ENCODE data around the gene PTGES. TPM values are rescaled to one million over a fixed set of nuclear protein-coding genes. Genes with fewer than 3 reads are reported as not detected.
"Not testable (repeated sequence)": the region's sequence is repeated elsewhere in the genome, so short reads cannot be mapped to it uniquely, and the experiment has no call there.

Gene PTGES
- polyA plus RNA-seq, 4 donors, result 4.0 to 7.3 (median 4.6) TPM

DNA sequence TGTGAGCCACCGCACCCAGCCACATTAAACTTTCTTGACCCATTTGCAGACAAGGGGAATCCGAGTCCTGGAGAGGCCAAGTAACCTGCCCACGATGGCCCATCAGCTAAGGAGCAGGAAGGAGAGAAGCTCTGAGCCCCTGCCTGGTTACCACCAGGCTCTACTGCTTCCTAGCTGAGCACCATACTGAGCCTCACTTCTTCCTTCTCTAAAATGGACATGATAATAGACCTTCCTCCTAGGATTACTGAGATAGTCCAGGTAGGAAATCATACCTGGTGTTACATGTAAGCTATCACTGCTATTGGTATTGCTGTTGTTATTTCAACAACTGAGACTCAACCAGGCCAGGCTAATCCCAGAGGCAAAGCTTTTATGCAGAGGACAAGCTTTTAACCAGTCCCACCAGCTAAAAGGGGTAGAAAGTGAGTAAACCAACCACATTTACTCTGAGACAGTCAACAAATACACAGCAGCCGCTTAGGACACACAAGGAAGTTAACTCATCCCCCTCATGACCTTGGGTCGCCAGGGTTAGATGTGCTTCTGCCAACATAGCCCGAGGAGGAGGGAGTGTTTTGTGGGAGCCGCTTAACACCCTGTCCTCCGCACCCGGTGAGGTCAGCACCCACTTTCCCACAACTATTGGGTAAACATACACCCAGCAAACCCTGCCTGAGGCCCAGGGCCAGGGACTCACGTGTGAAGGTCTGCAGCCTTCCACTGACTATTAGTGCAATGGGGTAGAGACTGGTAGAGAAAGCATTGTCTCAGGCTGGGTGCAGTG is 20.6 kb upstream of the PTGES start:
- no peak for DNase-seq (ENCODE audit: low read depth in 4 of 4, low spot score in 2 of 4)

DNA sequence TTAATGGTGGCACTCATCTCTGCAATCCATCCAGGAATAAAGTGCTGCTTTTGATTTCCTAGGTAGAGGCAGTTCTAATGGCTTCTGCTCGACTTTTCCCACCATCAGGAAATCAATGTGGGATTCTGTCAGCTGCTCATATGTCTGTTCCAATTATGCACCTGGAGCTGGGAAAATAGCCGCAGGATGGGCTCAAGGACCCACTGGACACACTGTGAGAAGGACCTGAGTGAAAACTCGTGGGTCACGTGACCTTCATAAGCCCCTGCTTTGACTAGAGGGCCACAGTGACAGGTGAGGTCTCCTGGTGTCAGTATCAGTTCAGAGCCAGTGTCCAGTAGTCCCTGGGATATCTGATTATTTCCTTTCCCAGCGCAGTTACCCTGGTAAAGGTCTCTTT is 17.9 kb upstream of the PTGES start:
- DNase-seq (ENCODE audit: low read depth in 4 of 4, low spot score in 2 of 4), result no peak

DNA sequence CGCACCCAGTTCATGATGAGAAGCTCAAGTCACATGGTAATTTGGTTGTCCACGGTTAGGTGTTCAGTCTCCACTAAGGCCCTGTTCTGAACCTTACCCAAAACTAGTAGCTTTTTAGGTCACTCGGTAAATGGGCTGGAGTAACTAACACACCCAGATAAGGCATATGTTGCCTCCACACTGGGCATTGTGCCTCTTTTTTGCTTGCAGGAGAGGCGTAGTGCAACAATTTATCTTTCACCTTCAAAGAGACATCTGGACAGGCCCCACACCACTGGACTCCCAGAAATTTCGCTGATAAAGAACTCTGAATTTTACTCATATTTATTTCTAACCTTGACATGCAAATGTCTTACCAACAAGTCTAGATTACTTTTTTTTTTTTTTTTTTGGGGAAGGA is 16.8 kb upstream of the PTGES start:
- DNase-seq (ENCODE audit: low read depth in 4 of 4, low spot score in 2 of 4), result no peak

DNA sequence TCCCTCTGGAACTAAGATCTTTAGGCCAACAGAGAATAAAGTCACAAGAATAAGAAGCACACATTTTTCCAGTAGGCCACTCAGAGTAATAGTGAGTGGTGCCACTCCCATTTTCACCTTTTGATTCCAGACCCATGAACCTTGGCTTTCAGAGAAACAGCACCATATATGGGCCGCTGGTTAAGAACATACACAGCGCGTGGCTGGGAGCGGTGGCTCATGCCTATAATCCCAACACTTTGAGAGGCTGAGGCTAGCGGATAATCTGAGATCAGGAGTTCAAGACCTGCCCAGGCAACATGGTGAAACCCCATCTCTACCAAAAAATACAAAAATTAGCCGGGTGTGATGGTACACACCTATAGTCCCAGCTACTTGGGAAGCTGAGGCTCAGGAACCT is 15.6 kb upstream of the PTGES start:
- no peak for DNase-seq (ENCODE audit: low read depth in 4 of 4, low spot score in 2 of 4)

DNA sequence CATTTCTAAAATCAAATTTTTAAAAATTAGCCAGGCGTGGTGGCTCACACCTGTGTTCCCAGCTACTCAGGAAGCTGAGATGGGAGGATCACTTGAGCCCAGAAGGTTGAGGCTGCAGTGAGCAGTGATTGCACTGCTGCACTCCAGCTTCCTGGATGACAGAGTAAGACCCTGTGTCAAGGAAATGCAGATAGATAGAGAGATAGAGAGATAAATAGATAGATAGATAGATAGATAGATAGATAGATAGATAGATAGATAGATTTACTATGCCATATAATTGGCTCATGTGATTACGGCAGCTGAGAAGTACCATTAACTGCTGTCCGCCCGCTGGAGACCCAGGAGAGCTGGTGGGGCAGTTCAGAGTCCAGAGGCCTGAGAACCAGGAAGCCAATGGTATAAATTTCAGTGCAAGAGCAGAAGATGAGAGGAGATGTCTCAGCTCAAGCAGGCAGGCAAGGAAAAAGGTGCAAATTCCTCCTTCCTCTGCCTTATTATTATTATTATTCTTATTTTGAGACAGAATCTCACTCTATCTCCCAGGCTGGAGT is 13.0 kb upstream of the PTGES start:
- DNase-seq (ENCODE audit: low read depth in 4 of 4, low spot score in 2 of 4), result no peak

DNA sequence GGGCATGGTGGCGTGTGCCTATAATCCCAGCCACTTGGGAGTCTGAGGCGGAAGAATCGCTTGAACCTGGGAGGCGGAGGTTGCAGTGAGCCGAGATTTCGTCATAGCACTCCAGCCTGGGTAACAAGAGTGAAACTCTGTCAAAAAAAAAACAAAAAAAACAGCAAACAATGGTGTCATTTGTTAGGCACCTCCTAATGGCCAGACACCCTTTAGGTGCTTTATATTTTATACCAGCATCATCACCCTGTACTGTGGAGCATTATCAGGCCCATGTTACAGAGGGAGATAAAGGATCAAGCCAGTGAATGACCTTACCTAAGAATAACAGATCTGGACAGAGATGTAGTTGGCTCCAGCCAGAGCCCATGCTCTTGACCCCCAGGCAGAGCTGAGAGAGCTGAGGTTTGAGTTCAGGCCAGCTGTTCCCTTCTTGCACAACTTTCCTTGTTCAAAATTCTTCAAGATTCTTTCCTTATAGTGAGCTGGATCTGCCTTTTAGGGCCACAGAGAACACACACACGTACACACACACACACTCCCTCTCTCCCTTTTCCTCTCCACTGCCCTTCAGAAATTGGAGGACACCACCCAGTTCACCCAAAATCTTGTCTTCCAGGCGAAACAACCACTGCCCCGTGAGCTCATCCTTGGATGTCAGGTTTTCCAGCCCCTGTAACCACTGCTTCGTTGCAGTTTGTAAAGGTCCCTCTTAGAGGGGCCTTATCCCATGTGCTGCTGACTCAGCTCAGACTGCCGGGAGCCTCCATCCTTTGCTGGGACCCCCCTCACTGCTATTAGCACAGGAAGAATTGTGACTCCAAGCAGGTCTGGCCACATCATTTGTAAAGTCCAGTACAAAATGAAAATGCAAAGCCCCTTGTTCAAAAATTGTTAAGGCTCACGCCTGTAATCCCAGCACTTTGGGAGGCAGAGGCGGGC is 10.4 kb upstream of the PTGES start:
- no peak for DNase-seq (ENCODE audit: low read depth in 4 of 4, low spot score in 2 of 4)

DNA sequence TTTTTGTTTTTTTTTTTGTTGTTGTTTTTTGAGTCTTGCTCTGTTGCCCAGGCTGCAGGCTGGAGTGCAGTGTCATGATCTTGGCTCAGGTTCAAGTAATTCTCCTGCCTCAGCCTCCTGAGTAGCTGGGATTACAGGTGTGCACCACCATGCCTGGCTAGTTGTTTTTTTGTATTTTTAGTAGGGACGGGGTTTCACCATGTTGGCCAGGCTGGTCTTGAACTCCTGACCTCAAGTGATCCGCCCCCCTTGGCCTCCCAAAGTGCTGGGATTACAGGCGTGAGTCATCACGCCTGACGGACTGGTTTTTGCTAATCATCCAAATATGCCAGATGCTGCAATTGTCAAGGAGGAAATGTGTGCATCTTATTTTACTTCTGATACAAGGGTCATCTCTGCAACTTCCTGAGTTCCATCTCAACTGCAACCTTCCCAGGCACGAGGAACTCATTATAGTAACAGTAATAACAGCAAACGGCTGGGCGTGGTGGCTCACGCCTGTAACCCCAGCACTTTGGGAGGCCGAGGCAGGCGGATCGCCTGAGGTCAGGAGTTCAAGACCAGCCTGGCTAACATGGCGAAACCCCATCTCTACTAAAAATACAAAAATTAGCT is 9.6 kb upstream of the PTGES start:
- not testable (repeated sequence) for DNase-seq (ENCODE audit: low read depth in 4 of 4, low spot score in 2 of 4)

DNA sequence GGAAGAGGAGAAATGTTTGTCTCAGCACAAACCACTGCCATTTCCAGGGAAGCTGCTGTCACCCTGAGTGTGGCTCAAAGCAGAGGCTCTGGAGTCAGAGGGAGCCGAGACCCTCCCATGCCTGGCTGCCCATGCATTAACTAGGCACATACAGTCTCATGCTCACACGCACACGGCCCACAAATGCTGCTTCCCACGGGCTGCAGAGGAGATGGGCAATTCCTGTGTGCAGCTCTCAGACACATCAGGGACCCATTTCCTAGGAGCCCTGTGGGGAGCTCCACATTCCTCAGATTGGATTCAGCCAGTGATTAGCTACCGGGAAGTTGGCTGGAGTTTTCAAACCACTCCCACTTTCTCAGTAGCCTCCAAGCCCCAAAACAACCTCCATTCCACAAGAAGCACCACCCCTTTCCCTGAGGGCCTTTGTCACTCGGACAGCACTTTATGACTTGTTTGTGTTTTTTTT is 9.1 kb upstream of the PTGES start:
- DNase-seq (ENCODE audit: low read depth in 4 of 4, low spot score in 2 of 4), result no peak

DNA sequence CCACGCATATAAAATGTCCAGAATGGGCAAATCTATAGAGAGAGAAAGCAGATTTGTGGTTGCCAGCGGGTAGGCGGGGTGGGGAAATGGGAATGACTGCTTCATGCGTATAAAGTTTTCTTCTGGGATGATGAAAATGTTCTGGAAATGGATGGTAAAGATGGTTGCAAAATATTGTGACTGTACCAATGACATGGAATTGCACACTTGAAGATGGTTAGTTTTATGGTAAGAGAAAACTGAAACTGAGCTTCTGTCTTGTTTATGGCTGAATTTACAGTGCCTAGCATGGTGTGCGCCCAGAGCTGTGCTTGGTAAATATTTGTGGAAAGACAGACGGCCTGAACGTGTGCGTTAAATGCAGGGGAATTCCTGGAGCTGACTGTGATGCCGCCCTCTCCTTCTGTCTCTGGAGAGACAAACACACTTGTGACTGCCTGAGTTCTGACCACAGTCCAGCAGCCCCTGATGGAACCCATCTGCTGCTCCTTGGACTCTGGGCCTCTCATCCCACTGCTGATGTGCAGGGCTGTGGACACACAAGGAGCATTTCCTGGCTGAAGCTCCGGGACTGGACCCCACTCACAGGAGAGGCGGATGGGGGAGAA is 8.6 kb upstream of the PTGES start:
- no peak for DNase-seq (ENCODE audit: low read depth in 4 of 4, low spot score in 2 of 4)

DNA sequence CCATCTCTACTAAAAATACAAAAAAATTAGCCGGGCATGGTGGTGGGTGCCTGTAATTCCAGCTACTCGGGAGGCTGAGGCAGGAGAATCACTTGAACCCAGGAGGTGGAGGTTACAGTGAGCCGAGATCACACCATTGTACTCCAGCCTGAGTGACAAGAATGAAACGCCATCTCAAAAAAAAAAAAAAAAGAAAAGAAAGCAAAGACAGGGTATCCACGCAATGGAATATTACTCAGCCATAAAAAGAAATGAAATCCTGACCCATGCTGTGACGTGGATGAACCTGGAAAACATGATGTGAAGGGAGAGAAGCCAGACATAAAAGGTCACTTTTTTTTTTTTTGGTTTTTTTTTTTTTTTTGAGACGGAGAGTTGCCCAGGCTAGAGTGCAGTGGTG is 7.9 kb upstream of the PTGES start:
- not testable (repeated sequence) for DNase-seq (ENCODE audit: low read depth in 4 of 4, low spot score in 2 of 4)

DNA sequence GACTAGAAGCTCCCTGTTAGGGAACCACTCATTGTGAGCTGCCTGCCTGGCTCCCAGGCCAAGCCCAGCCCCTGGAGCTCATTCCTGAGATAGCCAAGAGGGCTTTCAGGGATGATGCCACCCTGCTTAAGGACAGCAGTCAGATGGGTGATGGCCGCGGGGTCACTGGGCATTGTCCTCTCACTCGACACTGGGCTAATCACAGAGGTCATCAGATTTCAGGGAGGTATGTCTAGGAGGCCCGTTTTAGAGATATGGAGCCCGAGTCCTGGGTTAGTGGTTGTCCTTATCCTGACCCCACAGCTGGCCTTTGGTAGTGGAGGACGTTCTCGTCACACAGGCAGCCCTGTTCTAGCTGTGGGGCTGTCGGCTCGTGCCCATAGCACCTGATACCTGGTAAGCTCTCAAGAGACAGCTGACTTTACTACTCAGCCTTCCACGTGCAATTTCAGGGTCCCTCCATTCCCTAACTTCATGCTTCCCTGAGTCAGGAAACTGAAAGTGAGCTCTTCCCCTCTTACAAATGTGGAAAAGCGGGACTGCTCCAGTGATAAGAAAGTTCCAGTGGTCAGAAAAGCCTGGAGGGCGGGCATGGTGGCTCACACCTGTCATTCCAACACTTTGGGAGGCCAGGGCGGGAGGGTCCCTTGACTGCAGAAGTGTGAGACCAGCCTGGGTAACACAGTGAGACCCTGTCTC is 7.1 kb upstream of the PTGES start:
- DNase-seq (ENCODE audit: low read depth in 4 of 4, low spot score in 2 of 4), result no peak

DNA sequence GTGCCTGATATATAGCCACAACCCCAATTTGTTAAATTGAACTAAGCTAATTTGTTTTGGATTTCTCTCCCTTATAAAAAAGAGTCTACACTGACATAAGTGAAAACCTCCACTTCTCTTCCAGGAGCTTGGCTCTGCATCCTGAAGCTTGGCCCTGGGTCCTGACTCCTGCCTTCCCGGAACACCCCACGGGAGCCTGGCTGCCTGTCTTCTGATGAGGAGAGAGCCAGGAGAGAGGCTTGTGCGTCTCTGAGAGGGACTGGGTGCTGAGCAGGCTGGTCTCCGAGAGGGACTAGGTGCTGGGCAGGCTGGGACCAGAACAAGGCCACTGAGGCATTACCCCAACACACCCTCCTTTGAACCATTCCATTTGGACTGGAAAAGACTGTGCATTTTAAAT is 6.5 kb upstream of the PTGES start:
- DNase-seq (ENCODE audit: low read depth in 4 of 4, low spot score in 2 of 4), result no peak

DNA sequence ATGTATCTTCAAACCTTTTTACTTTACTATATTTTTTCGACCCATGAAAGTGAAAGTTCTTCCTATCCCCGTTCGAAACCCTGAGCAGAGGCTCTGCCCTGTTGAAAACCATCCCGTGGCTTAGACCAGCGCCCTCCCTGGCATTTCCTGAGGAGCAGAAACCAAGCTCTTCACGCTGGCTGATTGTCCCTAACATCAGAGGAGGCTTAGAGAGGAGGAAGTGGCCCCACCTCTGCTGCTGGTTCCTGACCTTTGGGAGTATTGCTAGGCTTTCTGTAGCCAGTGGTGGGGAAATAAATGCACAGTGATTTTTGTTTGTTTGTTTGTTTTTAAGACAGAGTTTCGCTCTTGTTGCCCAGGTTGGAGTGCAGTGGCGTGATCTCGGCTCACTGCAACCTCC is 4.2 kb upstream of the PTGES start:
- no peak for DNase-seq (ENCODE audit: low read depth in 4 of 4, low spot score in 2 of 4)

DNA sequence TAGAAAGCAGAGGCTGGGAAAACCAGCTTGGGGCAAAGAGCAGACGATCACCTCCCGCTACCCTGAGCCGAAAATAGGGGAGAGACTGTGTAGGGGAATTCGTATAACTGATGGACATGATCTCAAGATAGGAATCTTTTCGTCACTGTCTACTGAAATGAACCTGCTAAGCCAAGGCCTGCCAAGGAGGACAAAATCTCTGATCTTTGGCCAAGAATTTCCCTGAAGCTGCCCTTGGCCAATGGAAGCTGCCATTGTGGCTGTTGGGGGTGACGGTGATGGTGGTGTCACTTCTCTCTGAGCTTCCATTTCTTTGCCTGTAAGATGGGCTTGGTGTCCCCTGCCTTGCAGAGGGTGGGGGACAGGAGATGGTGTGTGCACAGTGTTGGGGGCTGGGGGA is 3.3 kb upstream of the PTGES start:
- no peak for DNase-seq (ENCODE audit: low read depth in 4 of 4, low spot score in 2 of 4)

DNA sequence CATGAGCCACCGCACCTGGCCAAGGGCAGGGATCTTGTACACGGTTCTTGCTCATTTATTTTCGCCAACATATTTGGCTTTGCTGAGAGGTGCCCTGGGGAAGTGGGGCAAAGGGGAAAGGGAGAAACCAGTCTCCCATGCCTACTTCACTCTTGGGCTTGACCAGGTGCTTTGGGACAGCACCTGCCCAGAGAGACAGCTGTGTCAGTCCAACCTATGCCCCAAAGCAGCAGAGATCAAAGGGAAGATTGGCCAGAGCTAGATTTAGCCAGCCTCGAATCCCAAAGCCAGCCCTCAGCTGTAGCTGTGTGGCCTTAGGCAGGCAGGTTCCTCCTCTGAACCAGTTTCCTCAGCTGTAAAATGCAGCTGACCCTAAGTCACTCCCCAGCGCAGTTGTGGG is 2.3 kb upstream of the PTGES start:
- DNase-seq (ENCODE audit: low read depth in 4 of 4, low spot score in 2 of 4), result no peak

DNA sequence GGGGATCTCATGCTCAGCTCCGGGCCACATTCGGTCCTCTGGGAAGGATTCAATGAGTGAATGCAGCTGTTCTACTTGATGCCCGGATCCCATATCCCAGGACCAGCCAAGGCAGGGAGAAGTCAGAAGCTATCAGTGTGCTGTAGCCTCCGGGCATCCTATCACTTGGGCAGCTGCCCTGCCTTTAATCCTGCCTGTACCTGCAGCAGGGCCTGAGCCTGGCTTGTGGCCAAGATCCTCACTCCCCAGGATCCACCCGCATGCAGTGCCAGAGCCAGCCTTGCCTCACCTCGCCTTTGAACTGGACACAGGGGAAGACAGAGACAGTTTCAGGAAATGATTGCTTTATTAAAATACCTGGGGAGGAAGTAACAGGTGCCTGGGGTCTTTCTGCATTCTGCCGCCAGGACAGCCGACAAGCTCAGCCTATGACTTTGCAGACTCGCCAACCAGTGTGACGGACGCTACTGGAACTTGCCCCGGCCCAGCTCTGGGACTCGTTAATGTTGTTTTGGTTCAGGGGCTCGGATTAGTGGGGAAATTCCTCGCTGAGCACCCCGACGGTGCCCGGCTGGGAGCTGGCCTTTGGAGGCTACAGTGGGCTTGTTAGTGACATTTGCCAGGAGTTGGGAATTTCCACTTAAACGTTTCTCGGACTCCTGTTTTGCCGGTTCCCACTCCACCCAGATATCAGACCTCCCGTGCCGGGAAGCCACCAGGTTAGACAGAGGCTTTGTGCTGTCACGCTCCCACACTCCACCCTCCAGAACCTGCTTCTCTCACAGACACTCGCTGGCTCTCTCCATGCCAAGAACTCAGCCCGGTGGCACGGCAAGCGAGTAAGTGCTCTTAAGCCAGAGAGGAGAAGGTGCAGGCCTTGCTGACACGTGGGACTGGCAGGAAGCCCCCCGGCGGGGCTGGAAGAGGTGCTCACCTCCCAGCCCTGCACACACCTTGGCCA is 721 bp downstream of the PTGES start:
- no peak for DNase-seq (ENCODE audit: low read depth in 4 of 4, low spot score in 2 of 4)

DNA sequence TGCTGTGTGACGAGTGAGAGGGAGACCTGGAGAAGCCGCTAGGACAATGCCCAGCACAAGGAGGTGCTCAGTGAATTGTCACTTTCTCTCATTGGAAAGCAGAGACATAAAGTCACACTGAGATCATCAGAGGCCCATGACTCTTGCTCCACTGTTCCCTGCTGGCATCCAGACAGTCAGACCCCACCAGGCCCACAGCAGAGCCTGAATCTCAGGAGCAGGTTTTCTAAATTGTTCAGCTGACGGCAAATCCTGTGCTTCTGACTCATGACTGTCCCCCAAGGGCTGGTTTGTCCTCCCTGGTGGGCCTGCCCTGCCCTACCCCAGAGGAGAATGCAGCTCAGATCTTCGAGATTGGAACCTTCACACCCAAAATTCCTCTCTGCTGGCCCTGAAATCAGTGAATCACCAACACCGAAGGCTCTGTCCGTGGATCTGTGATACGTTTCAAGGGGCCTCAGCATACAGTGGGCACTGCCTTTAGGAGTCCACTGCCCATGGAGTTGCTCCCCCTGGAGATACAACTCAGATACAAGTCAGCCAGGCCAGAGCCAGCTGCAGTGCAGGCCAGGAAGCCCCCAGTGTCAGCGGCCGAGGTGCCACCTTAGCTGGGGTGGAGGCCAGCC is 2.7 kb downstream of the PTGES start:
- DNase-seq (ENCODE audit: low read depth in 4 of 4, low spot score in 2 of 4), result no peak

DNA sequence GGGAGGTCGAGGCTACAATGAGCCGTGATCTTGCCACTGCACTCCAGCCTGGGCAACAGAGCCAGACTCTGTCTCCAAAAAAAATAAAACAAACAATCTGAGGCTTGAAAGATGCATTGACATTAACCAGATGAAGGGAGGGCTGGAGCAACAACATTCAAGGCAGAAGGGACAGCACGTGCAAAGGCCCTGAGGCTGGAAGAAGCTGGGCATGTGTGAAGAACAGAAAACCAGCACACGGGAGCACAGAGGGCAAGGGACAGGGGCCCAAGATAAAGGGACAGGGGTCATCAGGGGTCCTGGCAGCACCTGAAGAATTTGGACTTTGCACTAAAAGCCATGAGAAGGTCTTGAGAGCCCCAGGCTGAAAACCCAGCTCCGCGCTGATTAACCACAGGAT is 3.3 kb downstream of the PTGES start:
- no peak for DNase-seq (ENCODE audit: low read depth in 4 of 4, low spot score in 2 of 4)

Measured in left renal cortex interstitium (tissue), 4 donors.